OCI-LY1 (cell line): ENCODE results near the gene MAGI1.

Source experiments
- CTCF ChIP-seq: fragments of 200-600 bp; sonication (generic), shearing (Covaris generic); IDR thresholded peaks from 2 replicates; pipeline ENCODE4 v1.5.1; 2017; ENCODE audit warnings: mild to moderate bottlenecking, antibody characterized with exemption, low read length, moderate library complexity, mixed read lengths
- EZH2 ChIP-seq: fragments of 200-600 bp; sonication (generic), shearing (Covaris generic); IDR thresholded peaks from 2 replicates; pipeline ENCODE4 v1.8.0; 2017; ENCODE audit warnings: borderline replicate concordance, mixed run types, mild to moderate bottlenecking, antibody characterized with exemption, low read length, moderate library complexity, mixed read lengths

- no peak for TF ChIP-seq CTCF
- TF ChIP-seq EZH2 = no peak
Observed at GRCh38 chr3:65689436-65689835, 349.3 kb downstream of the MAGI1 start.
